ENCODE results near the gene FBXO46.

The FBXO46 gene

GRCh38 chr19:45767410-45767880 lies 36.7 kb upstream of the FBXO46 start:
- peak overlapping the region; percentile 98 for H3K27ac ChIP-seq
- no peak for TF ChIP-seq CTCF (conservative IDR thresholded peaks at IDR 0.05; ENCODE audit: low read depth)
- POLR2A ChIA-PET (ENCODE audit: low non-redundant PET), result interaction anchor here (0.6 to 1.8 kb wide), 6 partner anchors 15 to 115 kb away, joined by 3 to 11 read pairs (median 4); partner anchors contain the start of genes QPCTL and SNRPD2
- CTCF ChIA-PET, result interaction anchor here (0.6 kb wide), 1 partner anchor 310 kb away, joined by 3 read pairs; no protein-coding TSS in a partner anchor
- peak; percentile 75 for DNase-seq (ENCODE audit: low spot score)

GRCh38 chr19:45766869-45767346 lies 36.2 kb upstream of the FBXO46 start:
- DNase-seq (ENCODE audit: low spot score), result no peak
- CTCF ChIA-PET, result interaction anchor here (0.6 to 0.8 kb wide), 3 partner anchors 74 to 311 kb away, joined by 3 to 4 read pairs (median 3); partner anchors contain the start of gene QPCTL
- no peak for TF ChIP-seq CTCF (conservative IDR thresholded peaks at IDR 0.05; ENCODE audit: low read depth)
- peak overlapping the region; percentile 98 for H3K27ac ChIP-seq
- POLR2A ChIA-PET (ENCODE audit: low non-redundant PET), result interaction anchor here (0.6 to 1.8 kb wide), 5 partner anchors 14 to 75 kb away, joined by 3 to 11 read pairs (median 3); partner anchors contain the start of genes DMPK, QPCTL and SNRPD2

DNA sequence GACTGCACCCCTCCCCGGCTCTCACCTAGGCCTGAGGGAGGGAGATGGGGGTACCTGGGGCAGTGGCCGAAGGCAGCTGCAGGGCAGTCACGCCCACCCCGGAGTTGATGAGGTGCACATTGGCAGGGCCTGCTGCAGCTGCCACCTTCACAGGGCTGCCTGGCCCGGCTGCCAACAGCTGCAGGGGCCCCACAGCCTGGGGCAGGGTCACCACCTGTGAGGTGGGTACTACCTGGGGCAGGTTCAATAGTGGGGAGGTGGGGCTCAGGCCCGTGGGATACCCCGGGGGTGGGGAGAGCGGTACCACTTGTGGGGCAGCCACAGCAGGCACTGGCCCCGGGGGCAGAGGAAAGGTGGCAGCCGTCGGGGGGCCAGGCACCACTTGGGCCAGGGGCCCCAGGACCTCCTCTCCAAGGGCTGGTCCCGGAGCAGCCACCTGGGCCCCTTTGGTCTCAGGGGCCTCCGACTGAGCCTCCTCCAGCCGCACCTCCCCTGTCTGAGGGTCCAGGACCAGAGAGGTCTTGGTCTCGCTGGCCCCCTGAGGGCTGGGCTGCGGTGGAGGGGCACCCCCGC lies 35.7 kb upstream of the FBXO46 start:
- CTCF ChIA-PET, result interaction anchor here (0.6 to 0.8 kb wide), 4 partner anchors 66 to 177 kb away, joined by 3 to 4 read pairs (median 4); partner anchors contain the start of gene QPCTL
- H3K27ac ChIP-seq, result peak overlapping the region; percentile 98
- DNase-seq (ENCODE audit: low spot score), result no peak
- POLR2A ChIA-PET (ENCODE audit: low non-redundant PET), result interaction anchor here (0.7 to 1.8 kb wide), 2 partner anchors 16 to 49 kb away, joined by 3 to 11 read pairs; partner anchors contain the start of gene DMPK
- TF ChIP-seq CTCF (conservative IDR thresholded peaks at IDR 0.05; ENCODE audit: low read depth), result no peak

- no peak for DNase-seq (ENCODE audit: low spot score)
- H3K27ac ChIP-seq, result peak overlapping the region; percentile 98
- no peak for TF ChIP-seq CTCF (conservative IDR thresholded peaks at IDR 0.05; ENCODE audit: low read depth)
- POLR2A ChIA-PET (ENCODE audit: low non-redundant PET), result no interaction called here
- CTCF ChIA-PET, result interaction anchor here (0.6 to 0.7 kb wide), 2 partner anchors 65 to 178 kb away, joined by 3 to 4 read pairs; no protein-coding TSS in a partner anchor
Measured at GRCh38 chr19:45765702-45766295, 35.1 kb upstream of the FBXO46 start.

DNA sequence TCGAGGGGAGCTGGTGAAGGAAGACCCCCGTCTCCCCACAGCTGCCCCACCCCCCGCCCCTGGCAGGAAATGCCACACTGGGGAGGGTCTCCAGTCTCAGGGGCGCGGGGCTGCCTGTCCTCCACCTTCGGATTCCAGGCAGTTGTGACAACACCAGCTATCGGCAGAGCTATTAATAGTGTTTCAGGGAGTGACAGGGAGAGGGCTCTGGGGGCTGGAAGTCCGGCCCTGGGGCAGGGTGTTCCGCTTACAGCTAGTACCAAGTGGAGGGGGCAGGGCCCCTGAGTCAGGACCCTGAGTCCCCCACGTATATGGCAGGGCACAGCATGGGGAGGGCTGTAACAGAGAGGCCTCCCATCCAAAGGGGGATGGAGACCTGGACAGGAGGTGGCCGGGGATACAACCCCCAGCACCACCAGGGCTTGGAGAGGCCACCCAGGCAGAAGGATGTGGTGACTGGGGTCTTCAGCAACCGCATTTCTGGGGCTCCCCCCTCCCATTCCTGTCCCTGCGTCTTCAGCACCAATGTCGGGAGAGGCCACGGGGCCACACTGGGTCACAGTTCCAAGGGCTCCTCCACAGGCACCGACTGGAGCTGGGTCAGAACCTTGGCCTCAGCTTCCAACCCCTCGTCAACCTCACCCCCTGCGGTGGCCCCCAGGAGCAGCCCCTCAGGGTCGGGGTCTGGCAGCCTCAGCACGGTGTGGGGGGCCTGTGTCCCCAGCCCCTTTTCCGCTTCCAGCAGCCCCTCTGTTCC lies 34.4 kb upstream of the FBXO46 start:
- CTCF ChIA-PET, result interaction anchor here (0.6 to 0.7 kb wide), 2 partner anchors 65 to 179 kb away, joined by 3 to 4 read pairs; no protein-coding TSS in a partner anchor
- DNase-seq (ENCODE audit: low spot score), result no peak
- TF ChIP-seq CTCF (conservative IDR thresholded peaks at IDR 0.05; ENCODE audit: low read depth), result no peak
- POLR2A ChIA-PET (ENCODE audit: low non-redundant PET), result interaction anchor here (0.6 kb wide), 2 partner anchors 49 to 93 kb away, joined by 3 read pairs; no protein-coding TSS in a partner anchor
- H3K27ac ChIP-seq, result peak overlapping the region; percentile 98
